Activated naive CD4-positive, alpha-beta T cell treated with anti-CD3 and anti-CD28 coated beads, Interleukin-2, amount 50 U/mL, for 72 hours (primary cell): ENCODE data around the gene C1orf232. TPM values are rescaled to one million over a fixed set of nuclear protein-coding genes. Genes with fewer than 3 reads are reported as not detected.

ENCODE experiments used
- ATAC-seq, 2 donors: fragments of 150-1000 bp; cut with Tn5 transposase; 2 replicates each; pipeline ENCODE4 v1.10.0; 2021; ENCODE audit warnings: mild to moderate bottlenecking in 2 of 2, moderate library complexity in 2 of 2
- DNase-seq, 2 donors: peaks; one replicate each; pipeline ENCODE4 v3.0.0; 2021 to 2022; ENCODE audit warnings: low spot score in 2 of 2
- H3K27ac Mint-ChIP-seq, 2 donors: one replicate each; pipeline ENCODE4 v1.8.0; 2022; ENCODE audit warnings: mild to moderate bottlenecking in 2 of 2, mixed read lengths in 2 of 2
- H3K36me3 Mint-ChIP-seq, 2 donors: one replicate each; pipeline ENCODE4 v1.8.0; 2022; ENCODE audit warnings: mixed read lengths in 2 of 2
- H3K9me3 Mint-ChIP-seq, 2 donors: one replicate each; pipeline ENCODE4 v1.8.0; 2022; ENCODE audit warnings: mixed read lengths in 2 of 2
- total RNA-seq, 2 donors: library from RNA; stranded (reverse); gene quantifications; one replicate each; pipeline ENCODE4 v1.2.3, GENCODE V29; 2022

The C1orf232 gene
- total RNA-seq, 2 donors from 2014 or later, result not detected

- DNase-seq (no peak), ATAC-seq (no peak)
- Mint-ChIP-seq H3K36me3 (peaks cover 0 to 19% of the 10 kb centered on the region in 2 donors), H3K27ac (no peak overlapping the region), H3K9me3 (no peaks in the 10 kb centered on the region)
These were observed 46.6 kb downstream of the C1orf232 start for GRCh38 chr1:26121854-26122773.

GRCh38 chr1:26119892-26120608 is 48.7 kb downstream of the C1orf232 start:
- Mint-ChIP-seq H3K36me3 (peaks cover 0 to 19% of the 10 kb centered on the region in 2 donors), H3K9me3 (no peaks in the 10 kb centered on the region), H3K27ac (peak overlapping the region; percentile 41 to 58)
- no peak for DNase-seq
- ATAC-seq, result no peak

- peaks cover 7 to 13% of the 10 kb centered on the region in 2 donors for H3K36me3 Mint-ChIP-seq
- H3K9me3 Mint-ChIP-seq, result no peaks in the 10 kb centered on the region
- H3K27ac Mint-ChIP-seq, result no peak overlapping the region
- ATAC-seq (no peak), DNase-seq (no peak)
These were observed 54.4 kb downstream of the C1orf232 start for GRCh38 chr1:26114165-26114927.

Other genes with a start within 250 kb of the C1orf232 start
- gene PAFAH2, start 170.9 kb downstream of the C1orf232 start, total RNA-seq, result 1 to 10 TPM; 8.7 to 9.5 TPM
- gene EXTL1, start 147.2 kb downstream of the C1orf232 start, total RNA-seq, result not detected
- not detected for gene SLC30A2, start 122.8 kb downstream of the C1orf232 start, total RNA-seq
- gene TRIM63, start 101.3 kb downstream of the C1orf232 start, total RNA-seq, result under 1 TPM in 1 of 2 donors, not detected in 1; 0.31 TPM
- 10 to 100 TPM; 12.9 to 22.6 TPM for gene PDIK1L, start 57.1 kb downstream of the C1orf232 start, total RNA-seq
- gene FAM110D, start 9.9 kb downstream of the C1orf232 start, total RNA-seq, result not detected
- gene ZNF593, start 945 bp upstream of the C1orf232 start, total RNA-seq, result 10 to 100 TPM; 23.0 to 34.4 TPM
- not detected for gene ZNF593OS, start 2.9 kb upstream of the C1orf232 start, total RNA-seq
- gene CNKSR1, start 8.5 kb upstream of the C1orf232 start, total RNA-seq, result 1 to 10 TPM; 2.0 to 3.5 TPM
- gene CATSPER4, start 21.6 kb upstream of the C1orf232 start, total RNA-seq, result not detected
- gene CEP85, start 65.2 kb upstream of the C1orf232 start, total RNA-seq, result 10 to 100 TPM; 26.9 to 92.3 TPM
- 100 to 1,000 TPM; 261 to 364 TPM for gene SH3BGRL3, start 111.1 kb upstream of the C1orf232 start, total RNA-seq
- 10 to 100 TPM; 21.0 to 25.8 TPM for gene UBXN11, start 137.7 kb upstream of the C1orf232 start, total RNA-seq
- gene CD52, start 149.0 kb upstream of the C1orf232 start, total RNA-seq, result 100 to 1,000 TPM; 343 to 698 TPM
- gene CRYBG2, start 185.2 kb upstream of the C1orf232 start, total RNA-seq, result 1 to 10 TPM; 1.0 to 6.0 TPM
- gene ZNF683, start 203.8 kb upstream of the C1orf232 start, total RNA-seq, result not detected
- not detected for gene LIN28A, start 241.9 kb upstream of the C1orf232 start, total RNA-seq